K562 (cell line): ENCODE results near the gene GMEB1. TPM values are rescaled to one million over a fixed set of nuclear protein-coding genes. Genes with fewer than 3 reads are reported as not detected.
"Not testable (repeated sequence)": the region's sequence is repeated elsewhere in the genome, so short reads cannot be mapped to it uniquely, and the experiment has no call there.

ENCODE experiments used
- ARID1B ChIP-seq: fragments of 450-650 bp; IDR thresholded peaks from 2 replicates; pipeline ENCODE4 v1.6.1; 2016; ENCODE audit warnings: antibody characterized with exemption, mild to moderate bottlenecking, inconsistent platforms
- ARID2 ChIP-seq: fragments of 450-650 bp; IDR thresholded peaks from 2 replicates; pipeline ENCODE4 v1.6.1; 2017; ENCODE audit warnings: antibody characterized with exemption, mild to moderate bottlenecking
- ETV5 ChIP-seq: sonication (generic); formaldehyde crosslinking; IDR thresholded peaks from 2 replicates; pipeline ENCODE4 v1.4.0; 2020; ENCODE audit warnings: low read depth, mild to moderate bottlenecking, missing genetic modification reagents
- KDM1A ChIP-seq, 2 experiments: fragments of 450-650 bp; IDR thresholded peaks; 2 replicates each; pipeline ENCODE4 v1.6.1; 2016; ENCODE audit warnings: mild to moderate bottlenecking in 2 of 2
- RAD21 ChIP-seq, 2 experiments: fragments of 250-450 bp in 1 of 2; fragments of 450-650 bp in 1 of 2; sonication (Bioruptor Pico) in 1 of 2; formaldehyde crosslinking in 1 of 2; IDR thresholded peaks in 1 of 2; conservative IDR thresholded peaks in 1 of 2; 2 replicates each; pipeline versions ENCODE4 v1.4.0 to v1.8.0; 2020 to 2022; ENCODE audit warnings: mild to moderate bottlenecking in 2 of 2, moderate library complexity in 1 of 2
- RFX1 ChIP-seq: fragments of 450-650 bp; IDR thresholded peaks from 2 replicates; pipeline ENCODE4 v1.6.1; 2016; ENCODE audit warnings: mild to moderate bottlenecking, moderate library complexity
- SMC3 ChIP-seq: conservative IDR thresholded peaks from 2 replicates; pipeline ENCODE4 v1.6.1; 2011; ENCODE audit warnings: low read depth, low read length, improper control_type of control experiment; ENCODE audit not compliant: insufficient read depth
- TCF3 ChIP-seq: sonication (generic); formaldehyde crosslinking; IDR thresholded peaks from 2 replicates; pipeline ENCODE4 v1.4.0; 2020; ENCODE audit warnings: mild to moderate bottlenecking, missing genetic modification reagents
- ZNF316 ChIP-seq: fragments of 450-650 bp; IDR thresholded peaks from 2 replicates; pipeline ENCODE4 v1.6.1; 2016
- polyA plus RNA-seq, 8 experiments: library from polyadenylated mRNA; depleted of rRNA in 4 of 8; stranded (reverse) in 5 of 8; unstranded in 3 of 8; fragments of >200 nt; fragmentation: Nextera tagmentation in 2 of 8; fragmentation: Illumina TruSeq in 1 of 8; extraction: Ambion mirVana in 2 of 8; extraction: Trizol in 1 of 8; gene quantifications; 2 replicates each; pipeline versions ENCODE4 v1.2.1 to v1.2.3, GENCODE V29; 2011 to 2014; ENCODE audit warnings: inconsistent platforms in 1 of 8, missing spikeins in 1 of 8
- total RNA-seq, 7 experiments: library from RNA; depleted of rRNA in 6 of 7; stranded (reverse); fragments of >200 nt in 6 of 7; fragmentation: Illumina TruSeq in 2 of 7; extraction: Trizol in 2 of 7; gene quantifications; 2 replicates each; pipeline versions ENCODE4 v1.2.1 to v1.2.3, GENCODE V29; 2011 to 2021; ENCODE audit warnings: low replicate concordance in 1 of 7
- TF ChIP-seq, protein P1 (sequence below), 3 experiments: IDR thresholded peaks in 2 of 3; conservative IDR thresholded peaks in 1 of 3; 2 replicates each; pipeline ENCODE4 v1.5.1; 2011 to 2012; ENCODE audit warnings: low read length in 3 of 3, mild to moderate bottlenecking in 3 of 3, control low read depth in 2 of 3, improper control_type of control experiment in 1 of 3, inconsistent platforms in 1 of 3, low read depth in 1 of 3, mixed read lengths in 1 of 3, moderate library complexity in 1 of 3; ENCODE audit not compliant: insufficient read depth in 2 of 3
- TF ChIP-seq, protein P2 (sequence below), 2 experiments: fragments of 450-650 bp in 1 of 2; sonication (generic) in 1 of 2; formaldehyde crosslinking in 1 of 2; IDR thresholded peaks in 1 of 2; conservative IDR thresholded peaks in 1 of 2; 2 replicates each; pipeline versions ENCODE4 v1.6.1 to v1.8.1; 2016 to 2023; ENCODE audit warnings: mild to moderate bottlenecking in 2 of 2, moderate library complexity in 2 of 2, inconsistent platforms in 1 of 2, missing genetic modification reagents in 1 of 2

The GMEB1 gene
- total and polyA plus RNA-seq, 9 of the 15 experiments (the other 6 are each of a cell fraction or from before 2014, with no cell fraction given) = 6.6 to 17.5 (median 8.5) TPM

DNA sequence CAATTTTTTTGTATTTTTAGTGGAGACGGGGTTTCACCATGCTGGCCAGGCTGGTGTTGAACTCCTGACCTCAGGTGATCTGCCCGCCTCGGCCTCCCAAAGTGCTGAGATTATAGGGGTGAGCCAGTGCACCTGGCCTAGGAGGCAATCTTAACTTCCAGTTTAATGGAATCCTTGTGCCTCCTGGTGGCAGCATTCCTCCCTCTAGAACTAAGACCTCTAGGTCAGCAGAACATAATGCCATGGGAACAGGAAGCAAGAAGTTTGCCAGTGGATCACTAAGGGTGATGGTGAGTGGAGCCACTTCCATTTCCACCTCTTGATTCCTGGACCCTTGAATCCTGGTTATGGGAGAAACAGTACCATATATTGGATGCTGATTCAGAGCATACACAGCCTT lies 14.7 kb upstream of the GMEB1 start (continued):
- TF ChIP-seq ZNF316 (peak; percentile 26; the same call in 1 of the 2 replicates), KDM1A (IDR thresholded peaks at IDR 0.05) (peak; percentile 37 to 38; a peak in 2 of 4 replicates), ETV5 (CRISPR knock-in tag) (peak; percentile 61; the same call in 1 of the 2 replicates), ARID2 (0 out of 2 replicates have a peak, but pooled peaks have one; percentile 26), ARID1B (peak; percentile 9; the same call in 1 of the 2 replicates), SMC3 (peak; percentile 42; the same call in 1 of the 2 replicates), TCF3 (0 out of 2 replicates have a peak, but pooled peaks have one; percentile 24), RAD21 (CRISPR knock-in tag; conservative IDR thresholded peaks at IDR 0.05 in 1 of 2, IDR thresholded peaks at IDR 0.05 in 1 of 2) (peak; percentile 54 to 84), RFX1 (peak; percentile 71)
- TF ChIP-seq, protein P1, sequence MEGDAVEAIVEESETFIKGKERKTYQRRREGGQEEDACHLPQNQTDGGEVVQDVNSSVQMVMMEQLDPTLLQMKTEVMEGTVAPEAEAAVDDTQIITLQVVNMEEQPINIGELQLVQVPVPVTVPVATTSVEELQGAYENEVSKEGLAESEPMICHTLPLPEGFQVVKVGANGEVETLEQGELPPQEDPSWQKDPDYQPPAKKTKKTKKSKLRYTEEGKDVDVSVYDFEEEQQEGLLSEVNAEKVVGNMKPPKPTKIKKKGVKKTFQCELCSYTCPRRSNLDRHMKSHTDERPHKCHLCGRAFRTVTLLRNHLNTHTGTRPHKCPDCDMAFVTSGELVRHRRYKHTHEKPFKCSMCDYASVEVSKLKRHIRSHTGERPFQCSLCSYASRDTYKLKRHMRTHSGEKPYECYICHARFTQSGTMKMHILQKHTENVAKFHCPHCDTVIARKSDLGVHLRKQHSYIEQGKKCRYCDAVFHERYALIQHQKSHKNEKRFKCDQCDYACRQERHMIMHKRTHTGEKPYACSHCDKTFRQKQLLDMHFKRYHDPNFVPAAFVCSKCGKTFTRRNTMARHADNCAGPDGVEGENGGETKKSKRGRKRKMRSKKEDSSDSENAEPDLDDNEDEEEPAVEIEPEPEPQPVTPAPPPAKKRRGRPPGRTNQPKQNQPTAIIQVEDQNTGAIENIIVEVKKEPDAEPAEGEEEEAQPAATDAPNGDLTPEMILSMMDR (IDR thresholded peaks at IDR 0.05 in 2 of 3, conservative IDR thresholded peaks at IDR 0.05 in 1 of 3; ENCODE audit: insufficient read depth in 2 of 3, low read depth in 1 of 3, low read length in 3 of 3) = peak; percentile 47 to 73 (median 57)
- TF ChIP-seq, protein P2, sequence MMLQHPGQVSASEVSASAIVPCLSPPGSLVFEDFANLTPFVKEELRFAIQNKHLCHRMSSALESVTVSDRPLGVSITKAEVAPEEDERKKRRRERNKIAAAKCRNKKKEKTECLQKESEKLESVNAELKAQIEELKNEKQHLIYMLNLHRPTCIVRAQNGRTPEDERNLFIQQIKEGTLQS (IDR thresholded peaks at IDR 0.05) = not testable (repeated sequence)
- TF ChIP-seq, protein P2 (CRISPR knock-in tag; conservative IDR thresholded peaks at IDR 0.05) = peak; percentile 58; the same call in 1 of the 2 replicates
